Gastrocnemius medialis (tissue), 4 donors: ENCODE measurements around the gene GALNT14.

Experiments
- POLR2A ChIP-seq, 2 donors: fragments of 450-650 bp; IDR thresholded peaks; one replicate each; pipeline ENCODE4 v1.6.1; 2017; ENCODE audit warnings: antibody characterized with exemption in 2 of 2, mild to moderate bottlenecking in 2 of 2, moderate library complexity in 2 of 2
- TF ChIP-seq, protein P1 (sequence below), 5 experiments: fragments of 450-650 bp in 3 of 5; fragments of 200-600 bp in 2 of 5; sonication (generic) in 2 of 5; IDR thresholded peaks in 4 of 5; conservative IDR thresholded peaks in 1 of 5; 1 replicate in 4 of 5; 2 replicates in 1 of 5; pipeline ENCODE4 v1.5.1; 2016 to 2019; ENCODE audit warnings: antibody characterized with exemption in 5 of 5, mild to moderate bottlenecking in 3 of 5, moderate library complexity in 3 of 5

DNA sequence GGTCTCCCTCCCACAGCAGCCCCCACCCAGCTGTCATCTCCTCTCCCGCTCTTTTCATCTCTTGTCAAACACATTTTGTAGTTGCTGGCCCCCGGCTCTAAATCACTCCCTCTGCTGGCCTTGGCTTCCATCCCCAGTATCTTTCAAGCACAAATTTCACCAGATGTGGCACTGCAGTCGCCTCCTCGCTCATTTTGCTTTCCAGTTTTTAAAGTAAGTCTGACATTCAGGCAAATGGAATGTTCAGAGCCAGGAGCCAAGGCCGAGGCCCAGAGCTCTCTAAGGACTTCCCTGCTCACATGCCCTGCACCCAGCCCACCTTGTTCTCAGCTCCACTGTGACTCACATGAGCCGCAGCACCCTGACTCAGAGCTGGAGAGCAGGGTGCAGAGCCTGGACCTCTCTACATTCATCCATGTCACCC lies 158.4 kb downstream of the GALNT14 start:
- TF ChIP-seq, protein P1, sequence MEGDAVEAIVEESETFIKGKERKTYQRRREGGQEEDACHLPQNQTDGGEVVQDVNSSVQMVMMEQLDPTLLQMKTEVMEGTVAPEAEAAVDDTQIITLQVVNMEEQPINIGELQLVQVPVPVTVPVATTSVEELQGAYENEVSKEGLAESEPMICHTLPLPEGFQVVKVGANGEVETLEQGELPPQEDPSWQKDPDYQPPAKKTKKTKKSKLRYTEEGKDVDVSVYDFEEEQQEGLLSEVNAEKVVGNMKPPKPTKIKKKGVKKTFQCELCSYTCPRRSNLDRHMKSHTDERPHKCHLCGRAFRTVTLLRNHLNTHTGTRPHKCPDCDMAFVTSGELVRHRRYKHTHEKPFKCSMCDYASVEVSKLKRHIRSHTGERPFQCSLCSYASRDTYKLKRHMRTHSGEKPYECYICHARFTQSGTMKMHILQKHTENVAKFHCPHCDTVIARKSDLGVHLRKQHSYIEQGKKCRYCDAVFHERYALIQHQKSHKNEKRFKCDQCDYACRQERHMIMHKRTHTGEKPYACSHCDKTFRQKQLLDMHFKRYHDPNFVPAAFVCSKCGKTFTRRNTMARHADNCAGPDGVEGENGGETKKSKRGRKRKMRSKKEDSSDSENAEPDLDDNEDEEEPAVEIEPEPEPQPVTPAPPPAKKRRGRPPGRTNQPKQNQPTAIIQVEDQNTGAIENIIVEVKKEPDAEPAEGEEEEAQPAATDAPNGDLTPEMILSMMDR (IDR thresholded peaks at IDR 0.05 in 4 of 5, conservative IDR thresholded peaks at IDR 0.05 in 1 of 5), result no peak
- no peak for TF ChIP-seq POLR2A (IDR thresholded peaks at IDR 0.05)
